Cardiac fibroblast (primary cell): ENCODE measurements around the gene ARPIN.
A peak's percentile ranks its signal among the peaks of the same experiment; 100 is the strongest.
"Not testable (repeated sequence)": the region's sequence is repeated elsewhere in the genome, so short reads cannot be mapped to it uniquely, and the experiment has no call there.

ENCODE experiments used
- DNase-seq, 2 donors: peaks; one replicate each; pipeline versions ENCODE4 v3.0.0 to v3.0.0-alpha.2; 2010; ENCODE audit warnings: low read depth in 2 of 2
- H3K4me3 ChIP-seq, 2 donors: replicated peaks in 1 of 2; 1 replicate in 1 of 2; 2 replicates in 1 of 2; pipeline ENCODE4 v1.5.1; 2011; ENCODE audit warnings: low read depth in 2 of 2, low read length in 2 of 2, mild to moderate bottlenecking in 2 of 2, moderate library complexity in 1 of 2
- CTCF ChIP-seq: IDR thresholded peaks from one replicate; pipeline ENCODE4 v1.5.1; 2011; ENCODE audit warnings: low read depth, mild to moderate bottlenecking, low read length, inconsistent platforms

The ARPIN gene

GRCh38 chr15:89863918-89864317 is 48.8 kb downstream of the ARPIN start:
- peak; percentile 41 to 63 for DNase-seq
- TF ChIP-seq CTCF, result peak; percentile 3
- H3K4me3 ChIP-seq, result no peak overlapping the region

GRCh38 chr15:89860891-89861290 is 51.9 kb downstream of the ARPIN start:
- TF ChIP-seq CTCF, result no peak
- no peak for DNase-seq
- H3K4me3 ChIP-seq, result no peak overlapping the region

GRCh38 chr15:89860431-89860830 is 52.3 kb downstream of the ARPIN start:
- no peak for TF ChIP-seq CTCF
- peak in 1 of 2 donors; percentile 22 for DNase-seq
- H3K4me3 ChIP-seq, result no peak overlapping the region

- H3K4me3 ChIP-seq, result no peak overlapping the region
- no peak for TF ChIP-seq CTCF
Measured at GRCh38 chr15:89858661-89859458, 53.9 kb downstream of the ARPIN start.

GRCh38 chr15:89857673-89858072 is 55.1 kb downstream of the ARPIN start:
- TF ChIP-seq CTCF, result no peak
- DNase-seq, result no peak
- no peak overlapping the region for H3K4me3 ChIP-seq

More at GRCh38 chr15:89858661-89859458, 53.9 kb downstream of the ARPIN start:
- no peak for DNase-seq

- TF ChIP-seq CTCF, result no peak
- H3K4me3 ChIP-seq, result no peak overlapping the region
- DNase-seq, result no peak
Measured at GRCh38 chr15:89855948-89856347, 56.8 kb downstream of the ARPIN start.

GRCh38 chr15:89854863-89855262 is 57.9 kb downstream of the ARPIN start:
- not testable (repeated sequence) for H3K4me3 ChIP-seq, DNase-seq
